Activated CD4-positive, alpha-beta T cell treated with anti-CD3 and anti-CD28 coated beads, Interleukin-2, amount 50 U/mL, for 16 hours (primary cell): Measurements from ENCODE around the gene PLEKHG4B.

ENCODE experiments used
- DNase-seq: peaks from one replicate; pipeline ENCODE4 v3.0.0-alpha.2; 2020

The PLEKHG4B gene

GRCh38 chr5:139579-140442 is 47.8 kb downstream of the PLEKHG4B start:
- no peak for DNase-seq

DNA sequence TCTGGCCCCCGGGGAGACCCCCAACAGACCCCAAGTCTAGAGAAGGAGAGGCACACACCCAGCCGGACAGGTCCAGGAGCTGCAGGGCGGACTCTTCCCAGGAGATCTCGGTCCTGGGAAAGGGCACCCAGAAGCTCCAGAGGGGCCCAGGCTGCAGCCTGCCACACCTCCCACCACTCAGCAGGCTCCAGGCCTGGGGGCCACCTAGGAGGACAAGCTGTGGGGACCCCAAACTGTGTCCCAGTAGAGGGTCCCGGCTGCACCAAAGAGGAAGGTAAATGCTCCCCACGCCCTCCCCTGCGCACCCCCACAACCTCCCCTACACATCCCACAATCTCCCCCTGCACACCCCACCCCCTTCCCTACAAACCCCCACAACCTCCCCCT is 48.5 kb downstream of the PLEKHG4B start:
- DNase-seq: no peak

GRCh38 chr5:141211-141610 is 49.2 kb downstream of the PLEKHG4B start:
- DNase-seq: no peak

- DNase-seq: no peak
Observed at GRCh38 chr5:141761-142160, 49.8 kb downstream of the PLEKHG4B start.

- DNase-seq: no peak
Observed at GRCh38 chr5:142246-142810, 50.4 kb downstream of the PLEKHG4B start.

- no peak for DNase-seq
Observed at GRCh38 chr5:143041-143440, 51.1 kb downstream of the PLEKHG4B start.

GRCh38 chr5:144941-145340 is 53.0 kb downstream of the PLEKHG4B start:
- DNase-seq: no peak

GRCh38 chr5:145585-146323 is 53.8 kb downstream of the PLEKHG4B start:
- DNase-seq: no peak

DNA sequence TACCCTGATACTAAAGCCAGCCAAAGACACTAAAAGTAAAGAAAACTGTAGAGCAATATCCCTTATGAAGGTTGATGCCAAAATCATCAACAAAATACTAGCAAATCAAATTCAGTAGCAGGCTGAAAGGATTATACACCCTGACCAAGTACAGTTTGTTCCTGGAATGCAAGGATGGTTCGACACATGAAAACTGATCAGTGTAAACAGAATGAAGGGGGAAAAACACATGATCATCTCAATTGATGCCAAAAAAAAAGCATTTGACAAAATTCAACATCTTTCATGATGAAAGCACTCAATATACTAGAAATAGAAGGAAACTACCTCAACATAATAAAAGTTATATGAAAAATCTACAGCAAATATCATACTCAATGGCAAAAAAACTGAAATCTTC is 55.8 kb downstream of the PLEKHG4B start:
- no peak for DNase-seq

- no peak for DNase-seq
Observed at GRCh38 chr5:149745-150485, 57.9 kb downstream of the PLEKHG4B start.

DNA sequence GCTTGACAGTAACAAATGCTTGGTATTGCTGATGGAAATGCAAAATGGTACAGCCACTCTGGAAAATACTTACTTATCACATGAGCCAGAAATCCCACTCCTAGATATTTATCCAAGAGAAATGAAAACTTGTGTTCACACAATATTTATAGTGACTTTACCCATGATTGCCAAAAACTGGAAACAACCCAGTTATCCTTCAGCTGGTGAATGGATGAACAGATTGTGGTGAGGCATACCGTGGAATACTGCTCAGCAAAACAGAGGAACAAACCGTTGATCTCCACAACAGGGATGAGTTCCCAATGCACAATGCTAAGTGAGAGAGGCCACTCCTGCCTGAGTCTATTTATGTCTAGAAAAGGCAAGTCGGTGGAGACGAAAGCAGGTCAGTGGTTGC is 58.8 kb downstream of the PLEKHG4B start:
- no peak for DNase-seq

DNA sequence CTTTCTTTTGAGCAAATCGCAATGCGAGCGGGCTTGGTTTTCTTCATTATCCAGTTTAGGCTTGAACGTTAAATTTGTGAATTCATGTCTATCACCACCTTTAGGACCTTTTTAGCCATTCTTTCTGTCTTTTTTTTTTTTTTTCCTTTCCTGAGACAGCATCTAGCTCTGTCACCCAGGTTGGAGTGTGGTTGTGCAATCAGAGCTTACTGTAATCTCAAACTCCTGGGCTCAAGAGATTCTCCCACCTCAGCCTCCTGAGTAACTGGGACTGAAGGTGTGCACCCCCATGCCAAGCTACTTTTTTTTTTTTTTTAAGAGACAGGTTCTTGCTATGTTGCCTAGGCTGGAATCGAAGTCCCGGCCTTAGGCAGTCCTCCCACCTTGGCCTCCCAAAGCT is 60.1 kb downstream of the PLEKHG4B start:
- DNase-seq: no peak

DNA sequence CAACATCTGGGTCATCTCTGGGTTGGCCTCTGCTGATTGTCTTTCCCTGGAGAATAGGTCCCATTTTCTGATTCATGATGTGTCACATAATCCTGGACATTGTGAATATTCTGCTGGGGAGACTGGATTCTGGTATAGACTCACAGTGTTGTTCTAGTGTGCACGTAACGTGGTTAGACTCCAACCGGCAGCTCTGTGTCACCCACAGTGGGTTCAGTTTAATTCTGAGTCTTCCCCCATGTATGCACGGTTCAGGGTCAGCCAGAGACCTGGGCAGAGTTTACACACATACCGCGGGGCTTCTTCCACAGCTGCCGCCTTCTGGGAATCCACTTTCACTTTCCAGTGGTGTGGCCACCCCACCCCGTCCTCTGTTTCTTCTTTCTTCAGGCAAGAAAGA is 61.3 kb downstream of the PLEKHG4B start:
- no peak for DNase-seq

DNA sequence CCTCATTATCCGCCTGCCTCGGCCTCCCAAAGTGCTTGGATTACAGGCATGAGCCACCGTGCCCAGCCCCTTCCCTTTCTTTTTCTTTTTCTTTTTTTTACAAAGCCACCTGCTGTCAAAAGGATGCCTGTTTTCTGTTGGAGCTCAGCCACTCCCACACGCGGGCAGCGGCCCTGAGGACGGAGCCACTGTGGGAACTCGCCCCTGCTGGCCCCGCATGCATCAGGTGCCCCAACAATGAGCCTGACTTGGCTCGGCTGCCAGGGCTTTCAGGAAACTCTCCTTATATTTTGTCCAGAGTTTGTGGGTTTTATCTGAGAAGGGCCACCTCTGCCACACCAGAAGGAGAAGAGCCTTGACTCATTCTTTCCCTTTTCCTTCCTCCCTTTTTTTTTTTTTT is 62.3 kb downstream of the PLEKHG4B start:
- no peak for DNase-seq

DNA sequence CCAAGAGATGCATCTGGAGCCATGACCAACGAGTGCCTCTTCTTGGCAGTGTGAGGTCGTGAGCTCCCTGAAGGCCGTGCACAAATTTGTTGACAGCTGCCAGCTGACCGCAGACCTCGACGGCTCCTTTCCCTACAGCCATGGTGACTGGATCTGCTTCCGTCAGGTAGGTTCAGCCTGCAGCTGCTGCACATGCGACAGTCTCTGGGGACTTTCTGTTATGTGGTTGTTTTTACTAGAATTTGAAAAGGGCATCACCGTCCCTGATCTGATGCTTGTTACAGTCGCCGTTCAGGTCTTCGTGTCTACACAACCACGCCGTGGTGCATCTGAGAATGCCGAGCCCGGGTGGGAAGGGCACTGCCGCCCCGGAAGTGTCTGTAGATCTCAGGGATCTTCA is 62.9 kb downstream of the PLEKHG4B start:
- no peak for DNase-seq

GRCh38 chr5:155651-156410 is 63.9 kb downstream of the PLEKHG4B start:
- DNase-seq: no peak

DNA sequence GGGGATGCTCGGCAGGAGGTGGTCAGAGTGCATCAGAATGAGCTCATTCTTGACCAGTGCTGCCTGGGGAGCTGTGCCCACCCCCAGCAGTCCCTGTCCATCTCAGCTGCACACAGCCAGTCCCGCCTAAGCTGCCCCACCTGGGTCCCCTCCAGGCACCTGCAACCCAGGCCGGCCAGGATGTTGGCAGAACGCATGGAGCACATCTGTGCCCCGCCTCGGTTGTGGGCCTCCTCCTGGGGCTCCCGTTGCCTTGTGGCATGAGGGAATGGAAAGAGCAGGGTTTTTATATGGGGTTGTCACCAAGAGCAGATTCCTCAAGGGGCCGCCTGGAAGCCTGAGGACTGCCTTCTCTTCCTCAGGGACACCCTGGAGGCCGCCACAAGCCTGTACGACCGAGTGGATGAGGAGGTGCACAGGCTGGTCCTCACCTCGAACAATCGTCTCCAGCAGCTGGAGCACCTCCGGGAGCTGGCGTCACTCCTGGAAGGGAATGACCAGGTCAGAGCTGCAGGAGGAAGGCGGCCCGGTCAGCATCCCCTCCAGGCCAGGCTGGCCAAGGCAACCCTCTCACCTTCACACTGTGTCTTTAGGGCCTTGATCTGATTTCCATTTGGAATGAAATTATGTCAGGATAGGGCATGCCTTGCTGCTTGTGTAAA is 64.6 kb downstream of the PLEKHG4B start:
- DNase-seq: no peak

GRCh38 chr5:157126-157715 is 65.3 kb downstream of the PLEKHG4B start:
- no peak for DNase-seq

- no peak for DNase-seq
Observed at GRCh38 chr5:157801-158200, 65.8 kb downstream of the PLEKHG4B start.

GRCh38 chr5:158807-159447 is 67.0 kb downstream of the PLEKHG4B start:
- DNase-seq: no peak
